Activated gamma-delta T cell treated with Interleukin-2 at 50 U/mL for 16 hours (primary cell): Measurements from ENCODE around the gene CHCHD5.
"Not testable (repeated sequence)": the region's sequence is repeated elsewhere in the genome, so short reads cannot be mapped to it uniquely, and the experiment has no call there.

ENCODE experiments used
- DNase-seq: peaks from one replicate; pipeline ENCODE4 v3.0.0-alpha.2; 2020

CHCHD5 gene, protein sequence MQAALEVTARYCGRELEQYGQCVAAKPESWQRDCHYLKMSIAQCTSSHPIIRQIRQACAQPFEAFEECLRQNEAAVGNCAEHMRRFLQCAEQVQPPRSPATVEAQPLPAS

GRCh38 chr2:112584134-112584890, at the start of gene CHCHD5:
TSS of gene CHCHD5 (plus strand) at chr2:112584609. CDS start at chr2:112584648, 39 bp downstream.
- DNase-seq = peak; percentile 92

GRCh38 chr2:112534826-112535225, 49.6 kb upstream of the CHCHD5 start:
- no peak for DNase-seq

- DNase-seq = not testable (repeated sequence)
Observed at GRCh38 chr2:112536665-112537064, 47.7 kb upstream of the CHCHD5 start.

DNA sequence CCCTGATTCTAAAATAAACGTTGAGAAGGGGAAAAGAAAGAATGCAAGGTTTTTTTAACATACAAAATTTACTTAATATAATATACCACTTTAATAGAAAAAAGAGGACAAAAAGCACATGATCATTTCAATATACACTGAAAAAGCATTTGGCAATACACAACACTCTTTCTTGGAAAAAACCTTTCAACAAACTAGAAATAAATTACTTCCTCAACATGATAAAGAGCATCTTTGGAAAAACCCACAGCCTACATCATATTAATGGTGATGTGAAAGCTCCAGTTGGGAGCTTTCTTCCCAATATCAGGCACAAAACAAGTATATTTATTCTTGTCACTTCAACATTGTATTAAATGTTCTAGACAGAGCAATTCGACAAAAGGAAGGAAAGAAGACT, 45.1 kb upstream of the CHCHD5 start:
- DNase-seq = no peak

DNA sequence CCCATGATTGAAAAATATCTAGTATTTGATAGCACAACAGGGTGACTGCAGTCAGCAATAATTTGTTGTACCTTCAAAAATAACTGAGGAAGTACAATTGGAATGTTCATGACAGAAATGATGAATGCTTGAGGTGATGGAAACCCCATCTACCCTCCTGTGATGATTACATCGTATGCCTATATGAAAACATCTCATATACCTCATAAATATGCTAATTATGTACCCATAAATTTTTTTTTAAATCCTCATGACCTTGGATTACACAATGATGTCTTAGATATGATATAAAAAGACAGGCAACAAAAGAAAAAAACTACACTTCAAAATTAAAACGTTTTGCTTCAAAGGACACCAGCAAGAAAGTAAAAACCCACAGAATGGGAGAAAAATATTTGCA, 43.5 kb upstream of the CHCHD5 start:
- DNase-seq = no peak

- DNase-seq = peak; percentile 64
Observed at GRCh38 chr2:112541315-112542122, 42.9 kb upstream of the CHCHD5 start.

- peak; percentile 61 for DNase-seq
Observed at GRCh38 chr2:112542123-112542983, 42.1 kb upstream of the CHCHD5 start, which contains the start of gene POLR1B. TSS of gene POLR1B (plus strand) at chr2:112542465. CDS start at chr2:112542495, 30 bp downstream.

DNA sequence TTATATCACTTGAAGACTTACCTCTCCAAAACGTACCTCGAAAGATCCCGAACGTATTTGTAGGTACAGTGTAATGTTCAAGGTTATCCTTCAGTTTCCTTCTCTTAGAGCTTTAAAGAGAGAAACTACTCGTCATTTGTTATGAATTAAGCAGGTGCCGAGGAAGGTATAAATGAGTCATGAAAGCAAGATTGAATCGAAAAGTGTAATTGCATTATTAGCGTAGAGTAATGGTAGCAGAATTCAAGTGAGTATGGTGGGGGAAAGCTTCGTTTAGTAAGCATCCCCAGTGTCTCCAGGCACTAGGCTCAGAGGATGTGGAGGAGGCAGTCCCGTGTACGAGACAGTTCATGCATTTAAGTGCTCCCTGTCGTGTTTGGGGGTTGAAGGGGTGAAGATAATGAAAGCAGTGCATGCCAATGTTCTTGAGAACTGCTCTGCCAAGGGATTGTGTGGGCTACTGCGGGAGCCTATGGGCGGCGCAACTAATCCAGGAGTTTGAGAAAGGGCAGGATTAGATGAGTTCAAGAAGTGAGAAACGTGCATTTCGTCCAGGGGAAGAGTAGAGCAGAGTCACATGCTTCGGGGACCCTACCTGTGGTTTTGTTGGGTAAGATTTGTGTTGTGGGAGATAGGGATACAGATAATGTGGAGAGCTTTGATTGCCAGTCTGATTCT, 41.3 kb upstream of the CHCHD5 start:
- no peak for DNase-seq

DNA sequence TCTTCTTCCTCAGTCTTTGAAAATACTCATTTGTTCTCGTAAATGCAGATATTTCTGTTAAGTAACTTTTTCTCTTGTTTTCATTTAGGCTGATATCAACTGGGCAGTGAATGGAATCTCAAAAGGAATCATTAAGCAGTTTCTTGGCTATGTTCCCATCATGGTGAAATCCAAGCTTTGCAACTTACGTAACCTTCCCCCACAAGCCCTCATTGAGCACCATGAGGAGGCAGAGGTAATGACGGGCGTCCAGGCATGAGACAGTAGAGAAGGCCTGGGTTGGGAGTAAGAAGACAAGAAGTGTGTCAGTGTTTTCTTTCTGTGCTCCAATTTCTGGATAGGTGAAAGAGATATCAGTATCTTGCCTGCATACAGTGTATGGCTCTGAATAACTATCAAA, 37.1 kb upstream of the CHCHD5 start:
- DNase-seq = no peak

DNA sequence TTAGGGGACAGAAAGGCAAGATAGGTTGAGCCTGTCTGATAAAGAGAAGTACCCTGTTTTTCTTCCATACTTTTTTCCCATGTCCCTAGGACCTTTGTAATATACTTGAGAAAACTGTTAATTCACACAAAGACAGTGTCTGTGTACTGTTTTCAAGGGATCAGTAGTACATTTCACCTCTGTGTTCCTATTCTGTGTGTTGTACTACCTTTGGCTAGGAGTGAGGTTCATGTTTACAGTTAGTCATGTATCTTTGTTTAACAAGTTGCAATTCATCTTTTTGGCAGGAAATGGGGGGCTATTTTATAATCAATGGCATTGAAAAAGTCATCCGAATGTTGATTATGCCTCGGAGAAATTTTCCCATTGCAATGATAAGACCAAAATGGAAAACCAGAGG, 35.4 kb upstream of the CHCHD5 start:
- DNase-seq = no peak

- no peak for DNase-seq
Observed at GRCh38 chr2:112566104-112566503, 18.3 kb upstream of the CHCHD5 start.

DNA sequence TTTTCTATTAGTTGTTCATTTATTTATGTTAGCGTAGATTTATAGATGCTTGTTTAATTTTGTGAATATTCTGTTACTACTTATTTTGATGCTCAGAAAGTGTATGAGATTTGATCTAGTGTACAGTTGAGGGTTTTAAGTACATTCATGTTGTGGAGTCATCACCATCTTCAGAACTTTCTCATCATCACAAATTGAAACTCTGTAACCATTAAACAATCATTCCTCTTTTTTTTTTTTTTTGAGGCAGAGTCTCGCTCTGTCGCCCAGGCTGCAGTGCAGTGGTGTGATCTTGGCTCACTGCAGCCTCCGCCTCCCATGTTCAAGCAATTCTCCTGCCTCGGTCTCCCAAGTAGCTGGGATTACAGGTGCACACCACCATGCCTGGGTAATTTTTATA, 17.9 kb upstream of the CHCHD5 start:
- DNase-seq = not testable (repeated sequence)

DNA sequence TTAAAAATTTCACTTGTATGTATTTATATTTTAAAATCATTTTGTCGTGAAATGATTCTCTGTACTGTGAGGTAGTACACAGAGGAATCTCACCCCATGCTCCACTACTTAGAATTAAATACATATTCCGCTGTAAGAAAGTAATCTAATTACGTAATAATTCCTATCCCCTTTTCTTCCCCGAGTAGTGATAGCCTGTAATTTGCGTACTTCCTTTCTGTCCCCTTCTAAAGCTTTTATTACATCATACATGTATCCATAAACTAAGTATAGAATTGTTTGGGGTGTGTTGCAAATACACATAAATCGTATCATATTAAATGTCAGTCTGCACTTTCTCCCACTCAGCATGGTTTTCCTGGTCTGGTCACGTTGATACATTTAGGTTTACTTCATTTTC, 12.4 kb upstream of the CHCHD5 start:
- no peak for DNase-seq

DNA sequence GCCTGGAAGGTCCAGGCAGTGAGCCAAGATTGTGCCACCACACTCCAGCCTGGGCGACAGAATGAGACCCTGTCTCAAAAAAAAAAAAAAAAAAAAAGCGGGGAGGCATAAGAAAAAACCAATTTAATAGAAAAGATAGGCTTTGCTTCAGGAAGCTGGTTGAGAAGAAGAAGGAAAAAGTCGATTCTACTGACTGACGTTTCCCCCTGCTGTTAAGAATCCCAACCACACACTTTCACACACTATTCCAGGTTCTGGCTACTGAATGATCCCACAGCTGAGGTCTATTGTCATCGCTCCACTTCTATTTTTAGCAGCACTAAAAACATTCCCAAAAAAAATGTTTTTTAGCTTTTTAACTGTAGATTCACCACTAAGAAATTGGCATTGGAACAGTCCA, 6.7 kb upstream of the CHCHD5 start:
- DNase-seq = no peak

DNA sequence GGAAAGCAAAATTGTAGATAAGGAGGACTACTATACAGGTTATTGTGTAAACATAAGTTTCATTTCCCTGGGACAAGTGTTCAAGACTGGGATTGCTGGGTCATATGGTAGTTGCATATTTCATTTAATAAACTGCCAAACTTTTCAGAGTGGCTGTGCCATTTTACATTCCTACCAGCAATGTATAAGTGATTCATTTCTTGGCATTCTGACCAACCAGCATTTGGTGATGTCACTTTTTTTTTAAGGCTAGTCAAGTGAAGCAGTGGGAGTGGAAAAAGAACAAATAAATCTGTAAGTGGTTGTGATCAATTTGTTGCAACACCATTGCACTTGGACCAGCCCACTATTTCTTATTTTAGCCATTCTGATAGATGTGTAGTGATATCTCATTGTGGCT, 5.2 kb upstream of the CHCHD5 start:
- no peak for DNase-seq

DNA sequence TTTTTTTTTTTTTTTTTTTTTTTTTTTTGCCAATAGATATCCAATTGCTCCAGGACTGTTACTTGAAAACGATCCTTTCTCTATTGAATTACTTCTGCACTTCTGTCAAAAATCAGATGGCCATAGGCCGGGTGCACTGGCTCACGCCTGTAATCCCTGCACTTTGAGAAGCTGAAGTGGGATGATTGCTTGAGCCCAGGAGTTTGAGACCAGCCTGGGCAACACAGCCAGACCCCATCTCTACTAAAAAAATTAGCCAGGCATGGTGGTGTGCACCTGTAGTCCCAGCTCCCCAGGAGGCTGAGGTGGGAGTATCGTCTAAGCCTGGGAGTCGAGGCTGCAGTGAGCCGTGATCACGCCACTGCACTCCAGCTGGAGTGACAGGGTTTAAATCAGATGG, 4.3 kb upstream of the CHCHD5 start:
- DNase-seq = no peak

DNA sequence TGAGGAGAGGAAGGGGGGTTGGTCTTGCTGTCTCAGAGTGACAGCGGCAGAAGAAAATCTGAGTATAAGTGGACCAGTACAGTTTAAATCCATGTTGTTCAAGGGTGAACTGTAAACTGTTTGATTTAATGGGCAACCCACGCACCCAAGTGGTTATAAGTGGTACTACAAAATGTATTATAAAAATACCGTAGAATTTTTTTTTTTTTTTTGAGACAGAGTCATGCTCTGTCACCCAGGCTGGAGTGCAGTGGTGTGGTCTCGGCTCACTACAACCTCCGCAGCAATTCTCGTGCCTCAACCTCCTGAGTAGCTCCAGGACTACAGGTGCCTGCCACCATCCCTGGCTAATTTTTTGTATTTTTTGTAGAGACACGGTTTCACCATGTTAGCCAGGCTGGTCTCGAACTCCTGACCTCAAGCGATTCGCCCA, 2.1 kb upstream of the CHCHD5 start:
- peak; percentile 11 for DNase-seq

DNA sequence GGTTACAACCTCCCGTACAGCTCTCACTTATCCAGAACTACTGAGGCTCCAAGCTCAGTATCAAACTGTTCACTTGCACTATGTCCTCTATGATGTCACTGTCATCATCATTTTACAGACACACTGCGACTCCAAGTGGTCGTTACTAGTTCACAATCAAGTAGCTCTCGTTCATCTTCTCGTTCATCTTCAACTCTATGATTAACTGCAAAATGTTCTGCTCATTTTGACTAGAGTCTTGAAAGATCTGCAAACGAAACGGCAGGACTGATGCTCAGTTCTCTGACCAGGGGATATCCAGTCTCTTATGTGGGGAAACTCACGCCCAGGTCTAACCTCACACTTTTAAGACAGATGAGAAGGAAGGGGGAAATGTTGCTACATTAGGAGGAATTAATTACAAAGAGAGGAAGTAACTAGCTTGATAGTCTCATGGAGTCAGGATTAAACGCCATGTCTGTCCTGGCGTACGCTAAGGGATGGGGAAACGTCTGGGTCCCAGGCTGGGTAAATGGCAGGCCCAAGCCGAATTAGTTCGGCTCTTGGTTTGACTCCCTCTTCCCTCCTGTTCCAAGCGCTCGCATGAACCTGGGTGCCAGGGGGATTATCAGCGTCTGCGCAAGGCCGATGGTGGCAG, 794 bp upstream of the CHCHD5 start:
- DNase-seq = no peak

- DNase-seq = no peak
Observed at GRCh38 chr2:112584891-112585250, 462 bp downstream of the CHCHD5 start.

GRCh38 chr2:112585400-112585799, 991 bp downstream of the CHCHD5 start:
- no peak for DNase-seq

GRCh38 chr2:112585873-112586464, 1.6 kb downstream of the CHCHD5 start:
- no peak for DNase-seq
